DND-41 (cell line): ENCODE measurements around the gene PCDHB14.

ENCODE experiments used
- CTCF ChIP-seq: IDR thresholded peaks from 2 replicates; pipeline ENCODE4 v1.5.1; 2012; ENCODE audit warnings: borderline replicate concordance, low read length, moderate library complexity, mild to moderate bottlenecking; ENCODE audit not compliant: poor library complexity, severe bottlenecking; ENCODE audit errors: extremely low read depth
- EZH2 ChIP-seq: IDR thresholded peaks from 3 replicates; pipeline ENCODE4 v1.6.1; 2012; ENCODE audit warnings: borderline replicate concordance, low read depth, mild to moderate bottlenecking, moderate library complexity, low read length, inconsistent platforms; ENCODE audit not compliant: severe bottlenecking

- no peak for TF ChIP-seq EZH2
- TF ChIP-seq CTCF = peak; percentile 57
Observed at GRCh38 chr5:141223112-141223783, at the start of gene PCDHB14.
